Amniotic epithelial cell (primary cell): ENCODE measurements around the gene NBAS.
"Not testable (repeated sequence)": the region's sequence is repeated elsewhere in the genome, so short reads cannot be mapped to it uniquely, and the experiment has no call there.

Experiments used
- DNase-seq: peaks from one replicate; pipeline ENCODE4 v3.0.0-alpha.2; 2010; ENCODE audit warnings: low read depth

Gene NBAS

GRCh38 chr2:15460112-15460620 is 101.0 kb downstream of the NBAS start:
- DNase-seq, result no peak

- no peak for DNase-seq
Observed at GRCh38 chr2:15458277-15458676, 102.9 kb downstream of the NBAS start.

GRCh38 chr2:15457868-15458267 is 103.3 kb downstream of the NBAS start:
- no peak for DNase-seq

- DNase-seq, result no peak
Observed at GRCh38 chr2:15456352-15456751, 104.8 kb downstream of the NBAS start.

- no peak for DNase-seq
Observed at GRCh38 chr2:15450808-15451207, 110.3 kb downstream of the NBAS start.

- DNase-seq, result no peak
Observed at GRCh38 chr2:15449556-15450236, 111.4 kb downstream of the NBAS start.

GRCh38 chr2:15448250-15448839 is 112.8 kb downstream of the NBAS start:
- DNase-seq, result no peak

GRCh38 chr2:15447381-15447780 is 113.8 kb downstream of the NBAS start:
- no peak for DNase-seq

- no peak for DNase-seq
Observed at GRCh38 chr2:15446961-15447360, 114.2 kb downstream of the NBAS start.

GRCh38 chr2:15445891-15446562 is 115.1 kb downstream of the NBAS start:
- DNase-seq, result no peak

- not testable (repeated sequence) for DNase-seq
Observed at GRCh38 chr2:15439768-15440524, 121.2 kb downstream of the NBAS start.

- not testable (repeated sequence) for DNase-seq
Observed at GRCh38 chr2:15439366-15439765, 121.8 kb downstream of the NBAS start.

- DNase-seq, result no peak
Observed at GRCh38 chr2:15436195-15436594, 124.9 kb downstream of the NBAS start.

- no peak for DNase-seq
Observed at GRCh38 chr2:15435474-15435873, 125.7 kb downstream of the NBAS start.

- DNase-seq, result no peak
Observed at GRCh38 chr2:15432642-15433256, 128.4 kb downstream of the NBAS start.

- DNase-seq, result no peak
Observed at GRCh38 chr2:15429032-15429431, 132.1 kb downstream of the NBAS start.

GRCh38 chr2:15427987-15428386 is 133.1 kb downstream of the NBAS start:
- DNase-seq, result no peak

GRCh38 chr2:15426606-15427005 is 134.5 kb downstream of the NBAS start:
- no peak for DNase-seq

GRCh38 chr2:15425712-15426111 is 135.4 kb downstream of the NBAS start:
- DNase-seq, result no peak

GRCh38 chr2:15421753-15422152 is 139.4 kb downstream of the NBAS start:
- DNase-seq, result no peak

- no peak for DNase-seq
Observed at GRCh38 chr2:15415748-15416147, 145.4 kb downstream of the NBAS start.

GRCh38 chr2:15412779-15413178 is 148.4 kb downstream of the NBAS start:
- peak; percentile 20 for DNase-seq
